GM23338 (cell line): Measurements from ENCODE around the gene SEMA4A. TPM values are rescaled to one million over a fixed set of nuclear protein-coding genes. Genes with fewer than 3 reads are reported as not detected.

Source experiments
- ATAC-seq: fragments of 200-7000 bp; cut with Tn5 transposase; 3 replicates; pipeline ENCODE4 v1.9.1; 2020
- DNase-seq: peaks from one replicate; pipeline ENCODE4 v3.0.0-alpha.2; 2015; ENCODE audit warnings: low spot score
- H2AFZ ChIP-seq: fragments of 200-600 bp; sonication (generic); 2 replicates; pipeline ENCODE4 v1.8.0; 2016; ENCODE audit warnings: antibody characterized with exemption, mild to moderate bottlenecking, moderate library complexity
- H3F3A ChIP-seq: fragments of 200-600 bp; sonication (generic); replicated peaks from 2 replicates; pipeline ENCODE4 v1.8.0; 2017; ENCODE audit warnings: antibody characterized with exemption, mixed run types, low read depth
- H3K27ac ChIP-seq: fragments of 200-600 bp; sonication (generic); 2 replicates; pipeline ENCODE4 v1.6.1; 2016; ENCODE audit warnings: low read depth
- H3K27me3 ChIP-seq: fragments of 200-600 bp; sonication (generic); 2 replicates; pipeline ENCODE4 v1.8.0; 2016; ENCODE audit warnings: mild to moderate bottlenecking, mixed run types, moderate library complexity; ENCODE audit not compliant: insufficient read depth
- H3K36me3 ChIP-seq: fragments of 200-600 bp; sonication (generic); 2 replicates; pipeline ENCODE4 v1.8.0; 2016; ENCODE audit warnings: mild to moderate bottlenecking; ENCODE audit not compliant: insufficient read depth
- H3K4me1 ChIP-seq: fragments of 200-600 bp; sonication (generic); 2 replicates; pipeline ENCODE4 v1.8.0; 2016; ENCODE audit warnings: mild to moderate bottlenecking, moderate library complexity; ENCODE audit not compliant: insufficient read depth
- H3K4me2 ChIP-seq: fragments of 200-600 bp; sonication (generic); 2 replicates; pipeline ENCODE4 v1.7.1; 2017; ENCODE audit warnings: mixed run types
- H3K4me3 ChIP-seq: fragments of 200-600 bp; sonication (generic); 2 replicates; pipeline ENCODE4 v1.6.1; 2016; ENCODE audit warnings: mixed run types
- H3K79me2 ChIP-seq: fragments of 200-600 bp; sonication (generic); replicated peaks from 2 replicates; pipeline ENCODE4 v1.8.0; 2017; ENCODE audit warnings: mild to moderate bottlenecking; ENCODE audit not compliant: insufficient read depth
- H3K9me2 ChIP-seq: fragments of 200-600 bp; sonication (generic); 2 replicates; pipeline ENCODE4 v1.8.0; 2017; ENCODE audit not compliant: insufficient read depth
- H4K20me1 ChIP-seq: fragments of 200-600 bp; sonication (generic); replicated peaks from 2 replicates; pipeline ENCODE4 v1.8.0; 2017; ENCODE audit warnings: mild to moderate bottlenecking; ENCODE audit not compliant: insufficient read depth
- H3K27ac Mint-ChIP-seq: 2 replicates; pipeline ENCODE4 v1.8.0; 2020; ENCODE audit warnings: inconsistent platforms, mild to moderate bottlenecking, moderate library complexity, mixed read lengths
- H3K27me3 Mint-ChIP-seq: 3 replicates; pipeline ENCODE4 v1.8.0; 2022; ENCODE audit warnings: low read depth, mild to moderate bottlenecking, moderate library complexity, mixed read lengths, inconsistent platforms; ENCODE audit not compliant: insufficient read depth, poor library complexity
- H3K36me3 Mint-ChIP-seq: 3 replicates; pipeline ENCODE4 v1.8.0; 2021; ENCODE audit warnings: low read depth, mild to moderate bottlenecking, inconsistent platforms, moderate library complexity, mixed read lengths
- H3K4me1 Mint-ChIP-seq: 3 replicates; pipeline ENCODE4 v1.8.0; 2020; ENCODE audit warnings: mild to moderate bottlenecking, inconsistent platforms, mixed read lengths
- H3K4me3 Mint-ChIP-seq: 3 replicates; pipeline ENCODE4 v1.8.0; 2021; ENCODE audit warnings: moderate library complexity, mild to moderate bottlenecking, inconsistent platforms, mixed read lengths
- H3K9me3 Mint-ChIP-seq: 3 replicates; pipeline ENCODE4 v1.8.0; 2020; ENCODE audit warnings: moderate library complexity, mild to moderate bottlenecking, inconsistent platforms, mixed read lengths
- CREB1 ChIP-seq: fragments of 250-450 bp; sonication (Bioruptor Pico); IDR thresholded peaks from 2 replicates; pipeline ENCODE4 v1.5.0; 2020; ENCODE audit warnings: low read depth, mild to moderate bottlenecking, moderate library complexity
- CTCF ChIP-seq, 2 experiments: fragments of 200-600 bp in 1 of 2; sonication (generic) in 1 of 2; conservative IDR thresholded peaks; 2 replicates each; pipeline versions ENCODE4 v1.5.1 to v1.6.1; 2016 to 2017; ENCODE audit warnings: antibody characterized with exemption in 2 of 2, low read depth in 2 of 2, mild to moderate bottlenecking in 2 of 2, moderate library complexity in 1 of 2
- ETS1 ChIP-seq: IDR thresholded peaks from 2 replicates; pipeline ENCODE4 v1.6.1; 2016; ENCODE audit warnings: antibody characterized with exemption
- EZH2 ChIP-seq: fragments of 200-600 bp; sonication (generic); IDR thresholded peaks from one replicate; pipeline ENCODE4 v1.8.0; 2017; ENCODE audit warnings: antibody characterized with exemption, mild to moderate bottlenecking, low read depth; ENCODE audit not compliant: unreplicated experiment
- EZH2phosphoT487 ChIP-seq: fragments of 200-600 bp; sonication (generic); IDR thresholded peaks from one replicate; pipeline ENCODE4 v1.8.1; 2018; ENCODE audit warnings: antibody characterized with exemption; ENCODE audit not compliant: unreplicated experiment
- JUNB ChIP-seq: IDR thresholded peaks from one replicate; pipeline ENCODE4 v1.6.1; 2016; ENCODE audit warnings: antibody characterized with exemption; ENCODE audit not compliant: unreplicated experiment
- NANOG ChIP-seq: IDR thresholded peaks from 2 replicates; pipeline ENCODE4 v1.6.1; 2016; ENCODE audit warnings: antibody characterized with exemption, borderline replicate concordance
- POLR2AphosphoS5 ChIP-seq: IDR thresholded peaks from 2 replicates; pipeline ENCODE4 v1.6.1; 2016; ENCODE audit warnings: antibody characterized with exemption, low read depth
- STAT1 ChIP-seq: IDR thresholded peaks from one replicate; pipeline ENCODE4 v1.6.1; 2016; ENCODE audit warnings: antibody characterized with exemption; ENCODE audit not compliant: unreplicated experiment
- ZNF114 ChIP-seq: fragments of 250-450 bp; sonication (Bioruptor Pico); IDR thresholded peaks from 2 replicates; pipeline ENCODE4 v1.5.0; 2020; ENCODE audit warnings: mild to moderate bottlenecking, moderate library complexity
- ZNF462 ChIP-seq: fragments of 250-450 bp; sonication (Bioruptor Pico); IDR thresholded peaks from 2 replicates; pipeline ENCODE4 v1.5.0; 2020; ENCODE audit warnings: mild to moderate bottlenecking, moderate library complexity
- polyA plus RNA-seq: library from polyadenylated mRNA; unstranded; fragments of >200 nt; fragmentation: Nextera tagmentation; extraction: Ambion mirVana; gene quantifications from 2 replicates; pipeline ENCODE4 v1.2.1, GENCODE V29; 2016
- total RNA-seq: library from RNA; depleted of rRNA; stranded (reverse); fragments of >200 nt; shearing (Covaris generic); gene quantifications from 2 replicates; pipeline ENCODE4 v1.2.3, GENCODE V29; 2014

Gene SEMA4A
- total and polyA plus RNA-seq, 2 experiments from 2014 or later: 5.5 to 20.2 TPM

GRCh38 chr1:156160743-156161171, 7.4 kb downstream of the SEMA4A start:
- no peak overlapping the region for H3K27ac Mint-ChIP-seq
- peak; percentile 91 for DNase-seq
- Histone ChIP-seq H3K36me3 (no peaks in the 10 kb centered on the region), H3K27ac (no peak overlapping the region), H4K20me1 (no peaks in the 10 kb centered on the region), H3K4me3 (peak overlapping the region; percentile 56), H2AFZ (peak overlapping the region; percentile 96), H3K4me2 (peak overlapping the region; percentile 81), H3K79me2 (no peaks in the 10 kb centered on the region), H3K27me3 (no peaks in the 10 kb centered on the region), H3K9me2 (no peaks in the 10 kb centered on the region), H3F3A (peaks cover 4% of the 10 kb centered on the region; the same call in 1 of the 2 replicates), H3K4me1 (peaks cover 23% of the 10 kb centered on the region)
- peak; percentile 93 for ATAC-seq
- peak overlapping the region; percentile 72 for H3K4me3 Mint-ChIP-seq
- peaks cover 23% of the 10 kb centered on the region for H3K4me1 Mint-ChIP-seq
- H3K9me3 Mint-ChIP-seq: no peaks in the 10 kb centered on the region
- peaks cover 9% of the 10 kb centered on the region for H3K27me3 Mint-ChIP-seq
- no peak for TF ChIP-seq CREB1 (CRISPR knock-in tag)
- TF ChIP-seq EZH2: no peak
- no peak for TF ChIP-seq STAT1
- no peak for TF ChIP-seq NANOG
- no peak for TF ChIP-seq EZH2phosphoT487
- TF ChIP-seq POLR2AphosphoS5: peak; percentile 74
- TF ChIP-seq ZNF114 (CRISPR knock-in tag): no peak
- TF ChIP-seq ETS1: no peak
- peaks cover 4% of the 10 kb centered on the region; the same call in 1 of the 3 replicates for H3K36me3 Mint-ChIP-seq

GRCh38 chr1:156162430-156163037, 9.1 kb downstream of the SEMA4A start:
- Histone ChIP-seq H3K4me3 (no peak overlapping the region), H3K9me2 (no peaks in the 10 kb centered on the region), H3K79me2 (no peaks in the 10 kb centered on the region), H2AFZ (no peak overlapping the region), H3K27ac (no peak overlapping the region), H3K4me1 (peaks cover 17% of the 10 kb centered on the region), H4K20me1 (no peaks in the 10 kb centered on the region), H3F3A (peaks cover 4% of the 10 kb centered on the region; the same call in 1 of the 2 replicates), H3K27me3 (no peaks in the 10 kb centered on the region), H3K4me2 (no peak overlapping the region), H3K36me3 (no peaks in the 10 kb centered on the region)
- DNase-seq (no peak), ATAC-seq (no peak)
- H3K27me3 Mint-ChIP-seq: peaks cover 7% of the 10 kb centered on the region
- H3K4me3 Mint-ChIP-seq: no peak overlapping the region
- H3K9me3 Mint-ChIP-seq: no peaks in the 10 kb centered on the region
- peaks cover 4% of the 10 kb centered on the region; the same call in 1 of the 3 replicates for H3K36me3 Mint-ChIP-seq
- peaks cover 16% of the 10 kb centered on the region for H3K4me1 Mint-ChIP-seq
- no peak overlapping the region for H3K27ac Mint-ChIP-seq
- TF ChIP-seq ZNF462 (CRISPR knock-in tag) (no peak), ETS1 (no peak), JUNB (no peak), CTCF (conservative IDR thresholded peaks at IDR 0.05; ENCODE audit: low read depth in 2 of 2) (no peak), ZNF114 (CRISPR knock-in tag) (no peak), CREB1 (CRISPR knock-in tag) (no peak), EZH2phosphoT487 (no peak), POLR2AphosphoS5 (no peak)
